Measurements from ENCODE around the gene FIGLA. TPM values are rescaled to one million over a fixed set of nuclear protein-coding genes. Genes with fewer than 3 reads are reported as not detected.

The FIGLA gene
- total RNA-seq, 2 donors from 2014 or later = not detected

GRCh38 chr2:70756128-70756527 lies 34.3 kb downstream of the FIGLA start:
- H3K9me3 ChIP-seq = no peaks in the 10 kb centered on the region
- 94% methylated on average over 3 of the region's 3 CpGs for WGBS
- peaks cover 3% of the 10 kb centered on the region for H3K27me3 ChIP-seq (replicated peaks; ENCODE audit: insufficient read depth)
- intact Hi-C loops (cut with DNase I) = no loop called here
- no peaks in the 10 kb centered on the region for H3K4me1 ChIP-seq (replicated peaks)
- H3K36me3 ChIP-seq = no peaks in the 10 kb centered on the region
- H3K4me3 ChIP-seq = no peak overlapping the region
- no peak for TF ChIP-seq POLR2A (IDR thresholded peaks at IDR 0.05)
- TF ChIP-seq POLR2AphosphoS5 (IDR thresholded peaks at IDR 0.05) = no peak
- no peak for TF ChIP-seq CTCF (IDR thresholded peaks at IDR 0.05)
- no peak overlapping the region for H3K27ac ChIP-seq
- no peak for DNase-seq (ENCODE audit: low spot score)

DNA sequence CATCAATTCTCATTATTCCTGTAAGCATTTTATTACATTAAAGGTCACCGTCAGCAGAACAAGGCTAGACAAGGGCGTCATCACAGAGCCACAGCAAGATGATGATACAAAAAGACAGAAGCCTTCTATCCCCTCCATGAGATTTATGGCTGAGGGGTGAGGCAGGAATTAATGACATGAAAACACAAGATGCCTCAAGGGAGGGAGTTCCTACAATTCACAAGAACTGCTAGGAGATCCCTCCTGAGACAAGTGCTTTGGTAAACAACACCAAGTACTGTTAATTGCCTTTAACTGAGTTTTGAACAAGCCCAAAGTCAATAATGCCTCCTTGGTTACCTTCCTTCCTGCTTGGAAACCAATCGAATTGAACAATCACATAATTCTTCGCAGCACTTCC lies 36.5 kb downstream of the FIGLA start:
- Histone ChIP-seq H3K4me1 (replicated peaks) (no peaks in the 10 kb centered on the region), H3K36me3 (no peaks in the 10 kb centered on the region), H3K4me3 (no peak overlapping the region), H3K27me3 (replicated peaks; ENCODE audit: insufficient read depth) (peaks cover 3% of the 10 kb centered on the region), H3K27ac (no peak overlapping the region), H3K9me3 (no peaks in the 10 kb centered on the region)
- 34% methylated on average over 4 of the region's 4 CpGs for WGBS
- intact Hi-C loops (cut with DNase I) = no loop called here
- DNase-seq (ENCODE audit: low spot score) = no peak
- no peak for TF ChIP-seq POLR2A (IDR thresholded peaks at IDR 0.05)
- TF ChIP-seq CTCF (IDR thresholded peaks at IDR 0.05) = no peak
- TF ChIP-seq POLR2AphosphoS5 (IDR thresholded peaks at IDR 0.05) = no peak

DNA sequence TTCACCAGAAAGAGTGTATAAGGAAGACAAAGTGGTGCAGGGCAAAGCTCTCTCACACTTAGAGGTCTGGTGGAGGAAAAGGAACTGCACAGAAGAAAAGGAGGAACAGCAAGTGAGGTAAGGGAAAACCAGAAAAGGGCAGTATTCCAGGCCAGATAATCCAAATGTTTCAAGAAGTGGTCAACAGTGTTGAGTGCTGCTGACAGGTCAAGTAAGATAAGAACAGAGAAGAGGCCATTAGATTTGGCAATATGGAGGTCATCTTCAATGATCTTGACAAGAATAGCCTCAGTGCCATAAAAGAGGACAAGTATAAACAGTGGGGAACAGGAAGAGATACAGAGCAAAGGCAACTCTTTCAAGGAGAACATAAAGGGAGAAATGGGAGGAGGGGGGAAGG lies 37.4 kb downstream of the FIGLA start:
- intact Hi-C loops (cut with DNase I) = no loop called here
- H3K9me3 ChIP-seq = no peaks in the 10 kb centered on the region
- no peaks in the 10 kb centered on the region for H3K36me3 ChIP-seq
- no peaks in the 10 kb centered on the region for H3K4me1 ChIP-seq (replicated peaks)
- no peak for TF ChIP-seq POLR2A (IDR thresholded peaks at IDR 0.05)
- H3K4me3 ChIP-seq = no peak overlapping the region
- no peak overlapping the region for H3K27ac ChIP-seq
- peaks cover 3% of the 10 kb centered on the region for H3K27me3 ChIP-seq (replicated peaks; ENCODE audit: insufficient read depth)
- no peak for DNase-seq (ENCODE audit: low spot score)

DNA sequence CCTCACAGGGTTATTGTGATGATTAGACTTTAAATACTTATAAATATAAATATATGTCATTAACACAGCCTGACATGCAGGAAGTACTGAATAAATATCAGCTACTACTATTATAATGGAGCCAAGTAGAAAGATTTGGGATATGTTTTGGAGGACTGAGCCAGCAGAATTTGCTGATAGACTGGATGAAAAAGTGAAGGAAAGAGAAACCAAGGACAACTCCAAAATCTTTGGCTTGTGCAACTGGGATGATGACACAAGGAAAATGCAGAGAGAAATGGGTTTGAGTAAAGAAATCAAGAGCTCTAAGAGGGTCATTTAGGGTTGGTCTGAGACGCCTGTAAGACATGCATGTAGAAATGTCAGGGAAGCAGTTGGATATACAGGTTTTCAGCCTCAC lies 38.0 kb downstream of the FIGLA start:
- 78% methylated on average over 1 of the region's 1 CpG for WGBS
- no peaks in the 10 kb centered on the region for H3K4me1 ChIP-seq (replicated peaks)
- TF ChIP-seq POLR2AphosphoS5 (IDR thresholded peaks at IDR 0.05) = no peak
- no peak for TF ChIP-seq CTCF (IDR thresholded peaks at IDR 0.05)
- TF ChIP-seq POLR2A (IDR thresholded peaks at IDR 0.05) = no peak
- no peak overlapping the region for H3K4me3 ChIP-seq
- peaks cover 3% of the 10 kb centered on the region for H3K27me3 ChIP-seq (replicated peaks; ENCODE audit: insufficient read depth)
- no peak for DNase-seq (ENCODE audit: low spot score)
- no peaks in the 10 kb centered on the region for H3K9me3 ChIP-seq
- H3K36me3 ChIP-seq = no peaks in the 10 kb centered on the region
- intact Hi-C loops (cut with DNase I) = no loop called here
- no peak overlapping the region for H3K27ac ChIP-seq

DNA sequence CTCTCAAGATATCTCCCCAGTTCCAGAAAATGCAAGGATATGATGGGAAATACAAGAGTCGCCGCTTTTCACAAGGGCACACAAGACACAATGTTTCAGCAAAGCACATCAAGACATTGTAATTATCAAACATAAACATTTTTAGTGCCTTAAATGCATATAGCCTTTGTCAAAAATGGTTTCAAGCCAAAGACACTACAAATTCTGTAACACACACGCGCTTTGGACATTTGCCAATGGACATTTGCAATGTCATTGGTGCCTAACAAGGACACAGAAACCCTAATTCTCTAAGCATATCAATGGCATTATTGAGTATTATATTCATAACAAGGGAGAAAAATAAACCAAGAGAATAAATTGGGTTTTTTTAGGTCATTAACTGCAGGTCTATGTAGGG lies 38.6 kb downstream of the FIGLA start:
- WGBS = 76% methylated on average over 4 of the region's 4 CpGs
- intact Hi-C loops (cut with DNase I) = no loop called here
- no peak for DNase-seq (ENCODE audit: low spot score)

More for the DNA sequence above, 38.6 kb downstream of the FIGLA start:
- Histone ChIP-seq H3K27me3 (replicated peaks; ENCODE audit: insufficient read depth) (peaks cover 3% of the 10 kb centered on the region), H3K36me3 (no peaks in the 10 kb centered on the region), H3K27ac (no peak overlapping the region), H3K4me1 (replicated peaks) (no peaks in the 10 kb centered on the region), H3K4me3 (no peak overlapping the region), H3K9me3 (no peaks in the 10 kb centered on the region)
- no peak for TF ChIP-seq CTCF (IDR thresholded peaks at IDR 0.05)
- no peak for TF ChIP-seq POLR2AphosphoS5 (IDR thresholded peaks at IDR 0.05)
- TF ChIP-seq POLR2A (IDR thresholded peaks at IDR 0.05) = no peak

Data from prostate gland (tissue), 2 donors.